Panc1 (cell line): ENCODE results near the gene RAD52.

Experiments
- POLR2AphosphoS5 ChIP-seq: IDR thresholded peaks from 2 replicates; pipeline ENCODE4 v1.6.1; 2012; ENCODE audit warnings: mild to moderate bottlenecking, low read depth, low read length, moderate library complexity
- TF ChIP-seq, protein P1 (sequence below): fragments of 450-650 bp; IDR thresholded peaks from 2 replicates; pipeline ENCODE4 v1.5.1; 2017; ENCODE audit warnings: mild to moderate bottlenecking

DNA sequence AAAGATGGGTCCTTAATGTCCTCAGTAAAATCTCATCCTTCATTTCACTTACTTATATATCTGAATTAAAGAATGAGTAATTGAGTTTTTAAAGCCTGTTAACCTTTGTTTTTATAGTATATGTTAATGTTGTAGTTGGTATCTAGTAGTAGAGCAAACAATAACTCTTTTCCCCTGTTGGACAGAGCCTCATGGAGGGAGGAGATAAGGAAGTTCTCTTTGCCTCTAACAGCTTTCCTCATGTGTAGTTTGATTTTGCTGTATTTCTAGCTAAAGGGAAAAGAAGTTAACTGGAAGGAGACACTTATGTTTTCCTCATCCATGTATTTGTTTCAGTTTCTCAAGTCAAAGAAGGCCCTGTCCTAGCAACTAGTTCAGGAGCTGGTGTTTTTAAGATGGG, 55.3 kb downstream of the RAD52 start:
- TF ChIP-seq, protein P1, sequence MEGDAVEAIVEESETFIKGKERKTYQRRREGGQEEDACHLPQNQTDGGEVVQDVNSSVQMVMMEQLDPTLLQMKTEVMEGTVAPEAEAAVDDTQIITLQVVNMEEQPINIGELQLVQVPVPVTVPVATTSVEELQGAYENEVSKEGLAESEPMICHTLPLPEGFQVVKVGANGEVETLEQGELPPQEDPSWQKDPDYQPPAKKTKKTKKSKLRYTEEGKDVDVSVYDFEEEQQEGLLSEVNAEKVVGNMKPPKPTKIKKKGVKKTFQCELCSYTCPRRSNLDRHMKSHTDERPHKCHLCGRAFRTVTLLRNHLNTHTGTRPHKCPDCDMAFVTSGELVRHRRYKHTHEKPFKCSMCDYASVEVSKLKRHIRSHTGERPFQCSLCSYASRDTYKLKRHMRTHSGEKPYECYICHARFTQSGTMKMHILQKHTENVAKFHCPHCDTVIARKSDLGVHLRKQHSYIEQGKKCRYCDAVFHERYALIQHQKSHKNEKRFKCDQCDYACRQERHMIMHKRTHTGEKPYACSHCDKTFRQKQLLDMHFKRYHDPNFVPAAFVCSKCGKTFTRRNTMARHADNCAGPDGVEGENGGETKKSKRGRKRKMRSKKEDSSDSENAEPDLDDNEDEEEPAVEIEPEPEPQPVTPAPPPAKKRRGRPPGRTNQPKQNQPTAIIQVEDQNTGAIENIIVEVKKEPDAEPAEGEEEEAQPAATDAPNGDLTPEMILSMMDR, result no peak
- TF ChIP-seq POLR2AphosphoS5, result no peak
